CD8-positive, alpha-beta memory T cell (primary cell): ENCODE measurements around the gene RALB. TPM values are rescaled to one million over a fixed set of nuclear protein-coding genes. Genes with fewer than 3 reads are reported as not detected.

Experiments used
- CTCF ChIA-PET: fragments of 350-600 bp; sonication (Branson Sonifier 250); formaldehyde crosslinking; loops from one replicate; lab custom pipeline; 2021; ENCODE audit warnings: antibody characterized with exemption; lab: Charles Lee
- POLR2A ChIA-PET: fragments of 350-600 bp; sonication (Branson Sonifier 250); formaldehyde crosslinking; loops from one replicate; lab custom pipeline; 2021; ENCODE audit warnings: antibody characterized with exemption; lab: Charles Lee
- DNase-seq, 5 donors: peaks; one replicate each; pipeline versions ENCODE4 v3.0.0 to v3.0.0-alpha.2; 2020 to 2022; ENCODE audit warnings: mixed read lengths in 1 of 5
- H3K27ac ChIP-seq: one replicate; pipeline ENCODE4 v1.7.0; 2013; ENCODE audit warnings: low read depth, mild to moderate bottlenecking, low read length, moderate library complexity
- H3K27me3 ChIP-seq: 2 replicates; pipeline ENCODE4 v1.7.0; 2013; ENCODE audit warnings: low read length, mild to moderate bottlenecking; ENCODE audit not compliant: insufficient read depth, poor library complexity, severe bottlenecking
- H3K36me3 ChIP-seq: 2 replicates; pipeline ENCODE4 v1.7.0; 2013; ENCODE audit warnings: mild to moderate bottlenecking, low read length, moderate library complexity; ENCODE audit not compliant: insufficient read depth
- H3K4me1 ChIP-seq: 2 replicates; pipeline ENCODE4 v1.7.0; 2013; ENCODE audit warnings: mild to moderate bottlenecking, low read length, moderate library complexity; ENCODE audit not compliant: insufficient read depth
- H3K4me3 ChIP-seq: 2 replicates; pipeline ENCODE4 v1.7.0; 2013; ENCODE audit warnings: mild to moderate bottlenecking, low read length
- H3K9me3 ChIP-seq: 2 replicates; pipeline ENCODE4 v1.7.0; 2013; ENCODE audit warnings: mild to moderate bottlenecking, low read length
- H3K27ac Mint-ChIP-seq, 8 donors: one replicate each; pipeline ENCODE4 v1.8.0; 2020 to 2021; ENCODE audit warnings: mixed read lengths in 8 of 8, mild to moderate bottlenecking in 6 of 8, inconsistent platforms in 3 of 8, moderate library complexity in 3 of 8
- H3K27me3 Mint-ChIP-seq, 2 donors: one replicate each; pipeline ENCODE4 v1.8.0; 2020 to 2021; ENCODE audit warnings: mixed read lengths in 2 of 2, mild to moderate bottlenecking in 1 of 2, moderate library complexity in 1 of 2
- H3K36me3 Mint-ChIP-seq, 3 donors: one replicate each; pipeline ENCODE4 v1.8.0; 2020 to 2021; ENCODE audit warnings: mixed read lengths in 3 of 3, inconsistent platforms in 1 of 3, mild to moderate bottlenecking in 1 of 3
- H3K4me1 Mint-ChIP-seq, 3 donors: one replicate each; pipeline ENCODE4 v1.8.0; 2020 to 2021; ENCODE audit warnings: mixed read lengths in 3 of 3, inconsistent platforms in 1 of 3, mild to moderate bottlenecking in 1 of 3
- H3K4me3 Mint-ChIP-seq, 7 donors: one replicate each; pipeline ENCODE4 v1.8.0; 2020 to 2021; ENCODE audit warnings: mixed read lengths in 7 of 7, mild to moderate bottlenecking in 6 of 7, moderate library complexity in 4 of 7, inconsistent platforms in 2 of 7
- H3K9me3 Mint-ChIP-seq, 5 donors: one replicate each; pipeline ENCODE4 v1.8.0; 2020 to 2022; ENCODE audit warnings: mixed read lengths in 5 of 5, mild to moderate bottlenecking in 3 of 5, moderate library complexity in 2 of 5, inconsistent platforms in 1 of 5
- polyA plus RNA-seq: library from polyadenylated mRNA; unstranded; fragments of 300-500 nt; fragmentation: Illumina TruSeq; gene quantifications from one replicate; pipeline ENCODE4 v1.2.3, GENCODE V29; 2021
- total RNA-seq, 2 experiments: library from RNA; stranded (reverse); gene quantifications; one replicate each; pipeline ENCODE4 v1.2.3, GENCODE V29; 2021

Gene RALB
- total and polyA plus RNA-seq, 3 experiments from 2014 or later, result 32.5 to 39.6 (median 37.3) TPM

DNA sequence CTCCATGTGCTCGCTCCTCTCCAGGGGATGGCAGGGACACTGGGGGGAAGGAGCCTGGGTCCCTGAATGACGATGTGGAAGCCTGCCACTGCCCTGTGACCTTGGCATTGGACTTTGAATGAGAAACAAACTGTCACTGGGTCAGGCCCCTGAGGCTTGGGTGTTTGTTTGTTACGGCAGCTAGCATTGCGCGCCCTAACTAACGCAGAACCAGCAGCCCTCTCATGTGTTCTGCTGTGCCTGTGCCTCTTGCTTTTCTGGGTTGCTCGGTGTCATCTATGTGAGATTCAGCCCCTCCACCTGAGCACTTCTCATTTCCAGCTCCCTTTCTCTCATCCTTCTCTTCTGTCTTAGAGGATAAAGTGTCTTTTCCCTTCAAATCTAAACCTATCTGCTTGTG is 69.7 kb downstream of the RALB start:
- CTCF ChIA-PET, result interaction anchor here (1.7 kb wide), 1 partner anchor 9 kb away, joined by 4 read pairs; no protein-coding TSS in a partner anchor
- POLR2A ChIA-PET, result no interaction called here
- H3K9me3 ChIP-seq, result no peaks in the 10 kb centered on the region
- Mint-ChIP-seq H3K27me3 (peaks cover 0 to 5% of the 10 kb centered on the region in 2 donors), H3K36me3 (no peaks in the 10 kb centered on the region), H3K9me3 (peaks cover 0 to 2% (median 0%) of the 10 kb centered on the region in 5 donors), H3K4me1 (peaks cover 0 to 6% (median 4%) of the 10 kb centered on the region in 3 donors), H3K27ac (no peak overlapping the region), H3K4me3 (no peak overlapping the region)
- H3K27me3 ChIP-seq, result peaks cover 3% of the 10 kb centered on the region
- H3K27ac ChIP-seq, result no peak overlapping the region
- no peak overlapping the region for H3K4me3 ChIP-seq
- DNase-seq, result no peak
- H3K36me3 ChIP-seq, result no peaks in the 10 kb centered on the region
- H3K4me1 ChIP-seq, result no peaks in the 10 kb centered on the region

DNA sequence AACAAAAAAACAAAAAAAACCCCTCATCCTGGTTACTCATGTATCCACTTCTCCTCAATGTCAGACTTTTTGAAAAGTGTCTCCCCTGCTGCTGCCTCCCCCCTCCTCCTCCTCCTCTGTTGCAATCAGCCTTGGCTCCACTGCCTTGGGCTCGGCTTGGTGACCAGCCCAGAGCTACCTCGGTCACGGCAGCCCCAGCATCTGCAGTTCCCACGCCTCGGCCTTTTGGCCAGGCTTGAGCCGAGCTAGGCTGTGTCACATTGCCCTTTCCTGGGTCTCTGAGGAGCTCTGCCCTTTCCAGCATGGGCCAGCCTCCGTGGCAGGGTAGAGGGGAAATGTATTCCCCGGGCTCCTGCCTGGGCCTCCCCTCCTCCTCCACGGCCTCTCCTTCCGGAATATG is 70.6 kb downstream of the RALB start:
- peaks cover 0 to 2% (median 0%) of the 10 kb centered on the region in 5 donors for H3K9me3 Mint-ChIP-seq
- no peaks in the 10 kb centered on the region for H3K9me3 ChIP-seq
- POLR2A ChIA-PET, result no interaction called here
- CTCF ChIA-PET, result interaction anchor here (1.0 to 1.7 kb wide), 3 partner anchors 9 to 11 kb away, joined by 3 to 4 read pairs (median 4); no protein-coding TSS in a partner anchor
- no peak for DNase-seq
- H3K4me1 ChIP-seq, result no peaks in the 10 kb centered on the region
- H3K36me3 Mint-ChIP-seq, result no peaks in the 10 kb centered on the region
- no peak overlapping the region for H3K4me3 Mint-ChIP-seq
- no peak overlapping the region for H3K4me3 ChIP-seq
- H3K27ac ChIP-seq, result no peak overlapping the region
- H3K27me3 ChIP-seq, result peaks cover 3% of the 10 kb centered on the region
- peaks cover 0 to 6% (median 4%) of the 10 kb centered on the region in 3 donors for H3K4me1 Mint-ChIP-seq
- H3K36me3 ChIP-seq, result no peaks in the 10 kb centered on the region
- peak overlapping the region in 1 of 8 donors; percentile 56 for H3K27ac Mint-ChIP-seq
- peaks cover 0 to 5% of the 10 kb centered on the region in 2 donors for H3K27me3 Mint-ChIP-seq

DNA sequence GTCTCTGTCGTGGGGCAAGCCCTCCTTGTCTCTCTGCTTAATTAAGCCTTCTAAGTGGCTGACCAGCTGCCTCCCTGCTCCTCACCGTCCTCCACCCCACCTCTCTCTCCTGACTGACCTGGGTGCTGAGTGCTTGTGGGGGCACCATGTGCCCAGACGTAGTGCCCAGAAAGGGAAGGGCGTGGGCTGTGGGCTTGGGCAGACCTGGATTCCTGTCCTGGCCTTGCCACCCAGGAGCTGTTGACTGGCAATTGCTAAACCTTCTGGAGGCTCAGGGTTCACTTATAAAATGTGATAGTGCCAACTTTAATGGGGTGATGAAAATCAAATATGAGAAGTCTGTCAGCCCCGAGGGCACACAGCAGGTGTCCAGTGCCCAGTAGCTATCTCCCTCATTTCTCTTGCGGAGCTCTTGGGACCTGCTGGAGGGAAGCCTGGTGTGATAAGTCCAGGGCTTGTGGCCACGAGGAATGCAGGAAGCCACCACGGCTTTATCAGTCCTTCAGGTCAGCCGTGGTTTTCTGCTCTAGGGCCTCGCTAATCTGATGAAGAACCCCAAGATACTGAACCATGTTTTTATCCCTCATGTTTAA is 71.3 kb downstream of the RALB start:
- Mint-ChIP-seq H3K27ac (no peak overlapping the region), H3K4me3 (no peak overlapping the region), H3K4me1 (peaks cover 0 to 6% (median 4%) of the 10 kb centered on the region in 3 donors), H3K27me3 (peaks cover 4 to 10% of the 10 kb centered on the region in 2 donors), H3K9me3 (peaks cover 0 to 2% (median 0%) of the 10 kb centered on the region in 5 donors), H3K36me3 (no peaks in the 10 kb centered on the region)
- no peak for DNase-seq
- no peaks in the 10 kb centered on the region for H3K9me3 ChIP-seq
- no peaks in the 10 kb centered on the region for H3K4me1 ChIP-seq
- peaks cover 3% of the 10 kb centered on the region for H3K27me3 ChIP-seq
- no peak overlapping the region for H3K27ac ChIP-seq
- POLR2A ChIA-PET, result no interaction called here
- H3K4me3 ChIP-seq, result no peak overlapping the region
- H3K36me3 ChIP-seq, result no peaks in the 10 kb centered on the region
- CTCF ChIA-PET, result interaction anchor here (1.0 to 1.4 kb wide), 3 partner anchors 9 to 11 kb away, joined by 3 to 6 read pairs (median 4); no protein-coding TSS in a partner anchor

DNA sequence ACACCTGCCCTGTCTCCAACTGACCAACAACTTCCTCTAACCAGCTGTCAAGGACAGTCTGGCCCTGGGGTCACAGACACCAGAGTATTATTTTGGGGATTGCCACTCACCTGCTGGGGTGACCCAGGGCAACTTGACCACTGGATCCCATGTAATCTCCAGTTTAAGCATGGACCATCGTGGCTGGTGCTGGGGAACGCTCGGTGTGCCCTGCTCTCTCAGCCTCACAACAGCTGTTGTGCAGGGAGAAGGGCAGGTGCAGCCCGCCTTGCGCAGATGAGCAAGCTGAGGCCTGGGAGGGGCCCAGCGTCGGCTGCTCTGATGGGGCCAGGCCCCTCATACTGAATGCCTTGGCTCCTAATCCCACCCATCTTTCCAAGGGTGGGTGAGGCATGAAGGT is 72.3 kb downstream of the RALB start:
- Histone ChIP-seq H3K4me1 (no peaks in the 10 kb centered on the region), H3K4me3 (no peak overlapping the region), H3K27ac (no peak overlapping the region), H3K36me3 (no peaks in the 10 kb centered on the region), H3K27me3 (peaks cover 3% of the 10 kb centered on the region), H3K9me3 (no peaks in the 10 kb centered on the region)
- H3K27me3 Mint-ChIP-seq, result peaks cover 4 to 13% of the 10 kb centered on the region in 2 donors
- no peak for DNase-seq
- H3K9me3 Mint-ChIP-seq, result peaks cover 0 to 2% (median 0%) of the 10 kb centered on the region in 5 donors
- ChIA-PET CTCF (interaction anchor here (0.7 to 1.4 kb wide), 2 partner anchors 9 to 12 kb away, joined by 4 to 6 read pairs; no protein-coding TSS in a partner anchor), POLR2A (no interaction called here)
- no peak overlapping the region for H3K27ac Mint-ChIP-seq
- peaks cover 0 to 6% (median 4%) of the 10 kb centered on the region in 3 donors for H3K4me1 Mint-ChIP-seq
- H3K4me3 Mint-ChIP-seq, result no peak overlapping the region
- H3K36me3 Mint-ChIP-seq, result no peaks in the 10 kb centered on the region

DNA sequence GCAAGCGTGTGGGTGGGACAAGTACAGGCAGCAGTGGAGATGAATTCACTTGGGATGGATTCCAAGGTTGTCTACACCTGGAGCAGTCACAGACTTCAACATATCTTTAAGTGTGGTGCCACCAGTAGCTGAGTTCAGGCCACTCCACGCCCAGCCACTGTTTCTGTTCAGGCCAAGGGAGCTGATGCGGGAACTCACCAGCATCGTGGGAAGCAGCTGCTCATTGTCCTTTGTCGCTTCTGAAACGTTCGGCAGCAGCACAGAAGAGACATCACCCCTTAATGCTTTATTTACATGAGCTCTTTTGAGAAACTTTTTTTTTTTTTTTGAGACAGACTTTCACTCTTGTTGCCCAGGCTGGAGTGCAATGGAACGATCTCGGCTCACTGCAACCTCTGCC is 73.4 kb downstream of the RALB start:
- Mint-ChIP-seq H3K4me1 (peaks cover 0 to 6% (median 4%) of the 10 kb centered on the region in 3 donors), H3K27me3 (peaks cover 4 to 20% of the 10 kb centered on the region in 2 donors), H3K27ac (no peak overlapping the region), H3K4me3 (no peak overlapping the region), H3K36me3 (no peaks in the 10 kb centered on the region), H3K9me3 (peaks cover 0 to 2% (median 0%) of the 10 kb centered on the region in 5 donors)
- H3K36me3 ChIP-seq, result no peaks in the 10 kb centered on the region
- no peaks in the 10 kb centered on the region for H3K27me3 ChIP-seq
- H3K9me3 ChIP-seq, result no peaks in the 10 kb centered on the region
- no peak for DNase-seq
- POLR2A ChIA-PET, result no interaction called here
- CTCF ChIA-PET, result no interaction called here
- no peak overlapping the region for H3K4me3 ChIP-seq
- H3K27ac ChIP-seq, result no peak overlapping the region
- no peaks in the 10 kb centered on the region for H3K4me1 ChIP-seq

DNA sequence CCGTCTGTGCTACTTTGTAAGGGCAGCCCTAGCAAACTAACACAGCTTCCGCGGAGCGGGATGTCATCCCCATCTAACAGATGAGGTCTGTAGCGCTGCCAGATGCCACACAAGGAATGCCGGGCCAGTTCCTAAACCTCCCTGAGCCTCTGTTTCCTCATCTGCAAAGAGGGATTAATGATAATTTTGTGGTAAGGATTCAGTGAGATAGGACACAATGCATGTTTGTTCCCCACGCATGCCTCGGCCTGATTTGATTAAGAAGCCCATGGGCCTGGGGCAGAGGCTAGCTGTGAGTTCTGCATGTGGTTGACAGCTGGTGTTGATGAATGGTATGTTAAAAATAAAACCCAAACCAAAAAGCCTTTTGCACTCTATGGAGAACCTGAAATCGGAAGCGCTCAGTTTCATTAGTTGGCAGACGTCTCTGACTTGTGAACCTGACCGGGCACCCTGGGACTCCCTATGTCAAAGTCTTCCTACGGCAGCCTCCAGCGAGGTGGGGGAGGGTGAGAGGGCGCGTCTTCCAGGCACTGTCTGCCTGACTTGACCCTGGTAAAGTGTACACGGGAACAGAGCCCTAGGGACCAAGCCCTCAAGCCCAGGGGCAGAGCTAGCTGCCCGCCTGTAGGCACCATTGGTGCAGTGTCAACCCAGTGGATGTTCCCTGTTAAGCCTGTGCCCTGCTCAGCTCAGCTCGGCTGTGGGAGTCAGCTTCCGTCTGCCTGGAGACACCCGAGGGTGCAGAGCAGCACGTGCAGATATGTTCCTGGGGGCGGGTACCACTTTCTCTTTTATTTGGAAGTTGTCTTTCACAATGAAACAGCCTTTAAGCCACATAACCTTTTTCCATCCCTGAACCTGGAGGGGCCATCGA is 78.5 kb downstream of the RALB start:
- no peaks in the 10 kb centered on the region for H3K9me3 Mint-ChIP-seq
- Histone ChIP-seq H3K4me3 (no peak overlapping the region), H3K27ac (no peak overlapping the region), H3K4me1 (no peaks in the 10 kb centered on the region), H3K27me3 (no peaks in the 10 kb centered on the region), H3K9me3 (no peaks in the 10 kb centered on the region), H3K36me3 (no peaks in the 10 kb centered on the region)
- POLR2A ChIA-PET, result no interaction called here
- H3K27ac Mint-ChIP-seq, result no peak overlapping the region
- CTCF ChIA-PET, result no interaction called here
- peaks cover 0 to 4% (median 3%) of the 10 kb centered on the region in 3 donors for H3K36me3 Mint-ChIP-seq
- H3K27me3 Mint-ChIP-seq, result peaks cover 15 to 52% of the 10 kb centered on the region in 2 donors
- no peak for DNase-seq
- no peaks in the 10 kb centered on the region for H3K4me1 Mint-ChIP-seq
- H3K4me3 Mint-ChIP-seq, result no peak overlapping the region

DNA sequence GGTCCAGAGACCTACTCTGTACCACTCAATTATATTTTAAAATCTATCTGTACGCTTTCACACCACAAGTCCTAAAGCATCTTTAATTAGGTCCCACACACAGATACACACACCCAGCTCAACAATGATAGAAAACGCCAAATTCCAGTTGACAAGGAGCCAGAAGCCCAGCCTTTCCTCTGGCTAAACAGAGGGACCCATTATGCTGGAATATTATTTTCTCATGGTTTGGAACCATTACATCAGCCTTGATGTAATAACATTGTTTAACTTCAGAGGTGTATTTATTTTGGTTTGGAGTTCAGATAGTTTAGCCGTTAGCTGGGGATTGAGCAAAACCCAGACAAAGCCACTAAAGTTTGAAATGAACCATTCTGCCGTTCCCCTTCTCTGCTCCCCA is 79.3 kb downstream of the RALB start:
- Mint-ChIP-seq H3K4me3 (no peak overlapping the region), H3K4me1 (no peaks in the 10 kb centered on the region), H3K27me3 (peaks cover 22 to 57% of the 10 kb centered on the region in 2 donors), H3K27ac (no peak overlapping the region), H3K36me3 (peaks cover 0 to 4% (median 3%) of the 10 kb centered on the region in 3 donors), H3K9me3 (peaks cover 0 to 1% (median 0%) of the 10 kb centered on the region in 5 donors)
- Histone ChIP-seq H3K27ac (no peak overlapping the region), H3K27me3 (no peaks in the 10 kb centered on the region), H3K9me3 (no peaks in the 10 kb centered on the region), H3K4me3 (no peak overlapping the region), H3K4me1 (no peaks in the 10 kb centered on the region), H3K36me3 (no peaks in the 10 kb centered on the region)
- ChIA-PET CTCF (no interaction called here), POLR2A (no interaction called here)
- no peak for DNase-seq

DNA sequence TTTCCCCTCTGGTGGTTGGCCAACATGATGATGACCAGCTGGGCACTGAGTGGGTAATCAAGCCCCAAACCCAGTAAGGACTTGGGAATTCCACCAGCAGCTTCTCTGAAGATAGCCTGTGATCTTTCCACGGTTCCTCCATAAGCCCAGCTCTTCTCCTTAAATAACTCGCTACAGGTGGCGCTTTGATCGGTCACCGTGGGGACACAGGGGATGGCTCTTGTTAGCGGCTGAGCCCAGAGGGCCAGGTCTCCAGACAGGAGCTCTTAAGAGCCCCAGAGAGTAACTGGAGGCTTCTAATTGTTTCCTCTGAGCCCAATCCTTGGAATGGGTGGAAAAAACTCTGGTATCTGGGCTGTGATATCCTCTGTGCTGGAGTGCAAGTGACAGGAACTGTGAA is 79.7 kb downstream of the RALB start:
- no peak for DNase-seq
- H3K36me3 ChIP-seq, result no peaks in the 10 kb centered on the region
- POLR2A ChIA-PET, result no interaction called here

More for the DNA sequence above, 79.7 kb downstream of the RALB start:
- Mint-ChIP-seq H3K36me3 (peaks cover 0 to 4% (median 3%) of the 10 kb centered on the region in 3 donors), H3K4me1 (no peaks in the 10 kb centered on the region), H3K27me3 (peaks cover 24 to 58% of the 10 kb centered on the region in 2 donors), H3K4me3 (no peak overlapping the region), H3K9me3 (peaks cover 0 to 1% (median 0%) of the 10 kb centered on the region in 5 donors), H3K27ac (peak overlapping the region in 1 of 8 donors; percentile 30)
- CTCF ChIA-PET, result no interaction called here
- no peaks in the 10 kb centered on the region for H3K4me1 ChIP-seq
- no peak overlapping the region for H3K4me3 ChIP-seq
- no peaks in the 10 kb centered on the region for H3K27me3 ChIP-seq
- no peak overlapping the region for H3K27ac ChIP-seq
- H3K9me3 ChIP-seq, result no peaks in the 10 kb centered on the region
